Nephron (organoid): ENCODE results near the gene P2RX5.

Experiments
- H3K27ac Mint-ChIP-seq, 3 experiments: 2 replicates each; pipeline ENCODE4 v1.8.0; 2020; ENCODE audit warnings: mixed read lengths in 3 of 3, mild to moderate bottlenecking in 2 of 3, moderate library complexity in 1 of 3
- H3K27me3 Mint-ChIP-seq: 2 replicates; pipeline ENCODE4 v1.8.0; 2021; ENCODE audit warnings: low read depth, mild to moderate bottlenecking, moderate library complexity, mixed read lengths
- H3K36me3 Mint-ChIP-seq: 2 replicates; pipeline ENCODE4 v1.8.0; 2020; ENCODE audit warnings: low read depth, mixed read lengths
- H3K4me1 Mint-ChIP-seq: 2 replicates; pipeline ENCODE4 v1.8.0; 2020; ENCODE audit warnings: mixed read lengths
- H3K4me3 Mint-ChIP-seq, 3 experiments: 2 replicates each; pipeline ENCODE4 v1.8.0; 2020; ENCODE audit warnings: mild to moderate bottlenecking in 3 of 3, mixed read lengths in 3 of 3, moderate library complexity in 2 of 3
- H3K9me3 Mint-ChIP-seq: 2 replicates; pipeline ENCODE4 v1.8.0; 2020; ENCODE audit warnings: mixed read lengths
- CTCF ChIP-seq, 3 experiments: fragments of 200-600 bp; sonication (generic); IDR thresholded peaks; one replicate each; pipeline ENCODE4 v1.5.0; 2021; ENCODE audit warnings: antibody characterized with exemption in 3 of 3; ENCODE audit not compliant: unreplicated experiment in 3 of 3

The P2RX5 gene

DNA sequence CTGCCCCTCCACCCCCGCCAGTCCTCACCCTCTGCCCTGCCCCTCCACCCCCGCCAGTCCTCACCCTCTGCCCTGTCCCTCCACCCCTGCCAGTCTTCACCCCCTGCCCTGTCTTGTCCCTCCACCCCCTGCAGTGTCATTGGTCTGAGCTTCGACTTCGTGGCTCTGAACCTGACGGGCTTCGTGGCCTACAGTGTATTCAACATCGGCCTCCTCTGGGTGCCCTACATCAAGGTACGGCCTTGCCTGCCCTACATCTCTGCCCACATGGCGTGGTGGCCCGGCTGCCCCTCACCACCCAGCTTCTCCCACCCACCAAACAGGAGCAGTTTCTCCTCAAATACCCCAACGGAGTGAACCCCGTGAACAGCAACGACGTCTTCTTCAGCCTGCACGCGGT is 39.6 kb downstream of the P2RX5 start:
- Mint-ChIP-seq H3K4me1 (peaks cover 5% of the 10 kb centered on the region), H3K4me3 (no peak overlapping the region), H3K27ac (no peak overlapping the region), H3K36me3 (peaks cover 4% of the 10 kb centered on the region), H3K27me3 (no peaks in the 10 kb centered on the region), H3K9me3 (no peaks in the 10 kb centered on the region)
- TF ChIP-seq CTCF (IDR thresholded peaks at IDR 0.05; ENCODE audit: unreplicated experiment in 3 of 3): no peak

- Mint-ChIP-seq H3K27ac (no peak overlapping the region), H3K9me3 (no peaks in the 10 kb centered on the region), H3K4me3 (no peak overlapping the region), H3K4me1 (no peaks in the 10 kb centered on the region), H3K36me3 (no peaks in the 10 kb centered on the region), H3K27me3 (no peaks in the 10 kb centered on the region)
- no peak for TF ChIP-seq CTCF (IDR thresholded peaks at IDR 0.05; ENCODE audit: unreplicated experiment in 3 of 3)
Observed at GRCh38 chr17:3655766-3656165, 40.2 kb downstream of the P2RX5 start.

DNA sequence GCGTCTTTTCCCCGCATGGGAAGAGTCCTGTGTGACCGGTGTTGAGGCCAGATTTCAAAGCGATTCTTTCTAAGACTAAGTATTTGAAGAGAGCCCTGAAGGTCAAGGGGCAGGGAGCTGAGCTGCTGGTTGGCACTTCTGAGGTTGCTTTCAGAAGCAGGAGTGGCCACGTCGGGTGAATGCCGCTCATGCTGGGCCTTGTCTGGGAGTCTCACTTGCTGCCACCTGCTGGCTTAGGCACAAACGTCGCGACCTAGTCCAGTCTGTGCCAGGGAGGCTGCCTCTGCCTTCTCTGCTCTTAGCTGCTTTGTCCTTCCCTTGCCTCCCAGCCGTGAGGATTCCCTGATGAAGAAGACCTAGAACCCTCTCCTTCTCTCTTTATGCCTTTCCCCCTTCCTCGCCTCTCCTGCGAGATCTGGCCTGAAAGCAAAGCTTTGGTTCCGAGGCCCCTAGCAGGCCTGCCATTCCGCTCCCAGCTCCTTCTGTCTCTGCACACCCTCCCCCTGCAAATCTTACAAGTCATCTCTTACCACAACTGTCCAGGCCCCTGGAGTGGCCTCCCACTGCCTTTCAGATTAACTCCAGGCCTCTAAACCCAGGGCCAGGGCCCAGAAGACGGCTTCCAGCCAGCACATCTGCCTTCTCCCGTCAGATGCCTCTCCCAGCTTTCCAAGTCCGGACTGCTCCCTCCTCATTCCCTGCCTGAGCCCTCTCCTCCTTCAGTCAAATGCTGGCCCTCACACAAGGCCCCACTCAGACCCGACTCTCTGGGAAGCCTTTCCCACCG is 48.0 kb downstream of the P2RX5 start:
- no peaks in the 10 kb centered on the region for H3K9me3 Mint-ChIP-seq
- H3K4me1 Mint-ChIP-seq: peaks cover 7% of the 10 kb centered on the region
- peak overlapping the region in 2 of 3 experiments; percentile 10 to 66 for H3K27ac Mint-ChIP-seq
- peaks cover 9% of the 10 kb centered on the region for H3K36me3 Mint-ChIP-seq
- no peak overlapping the region for H3K4me3 Mint-ChIP-seq
- peak; percentile 49 to 53 (median 51) for TF ChIP-seq CTCF (IDR thresholded peaks at IDR 0.05; ENCODE audit: unreplicated experiment in 3 of 3)
- H3K27me3 Mint-ChIP-seq: no peaks in the 10 kb centered on the region

- Mint-ChIP-seq H3K4me1 (peaks cover 7% of the 10 kb centered on the region), H3K27me3 (no peaks in the 10 kb centered on the region), H3K36me3 (peaks cover 9% of the 10 kb centered on the region), H3K27ac (no peak overlapping the region), H3K4me3 (no peak overlapping the region), H3K9me3 (no peaks in the 10 kb centered on the region)
- no peak for TF ChIP-seq CTCF (IDR thresholded peaks at IDR 0.05; ENCODE audit: unreplicated experiment in 3 of 3)
Observed at GRCh38 chr17:3647251-3647650, 48.7 kb downstream of the P2RX5 start.

GRCh38 chr17:3645310-3645709 is 50.6 kb downstream of the P2RX5 start:
- no peak overlapping the region for H3K4me3 Mint-ChIP-seq
- H3K9me3 Mint-ChIP-seq: no peaks in the 10 kb centered on the region
- peaks cover 8% of the 10 kb centered on the region for H3K4me1 Mint-ChIP-seq
- H3K36me3 Mint-ChIP-seq: peaks cover 14% of the 10 kb centered on the region
- no peaks in the 10 kb centered on the region for H3K27me3 Mint-ChIP-seq
- H3K27ac Mint-ChIP-seq: no peak overlapping the region
- TF ChIP-seq CTCF (IDR thresholded peaks at IDR 0.05; ENCODE audit: unreplicated experiment in 3 of 3): no peak

DNA sequence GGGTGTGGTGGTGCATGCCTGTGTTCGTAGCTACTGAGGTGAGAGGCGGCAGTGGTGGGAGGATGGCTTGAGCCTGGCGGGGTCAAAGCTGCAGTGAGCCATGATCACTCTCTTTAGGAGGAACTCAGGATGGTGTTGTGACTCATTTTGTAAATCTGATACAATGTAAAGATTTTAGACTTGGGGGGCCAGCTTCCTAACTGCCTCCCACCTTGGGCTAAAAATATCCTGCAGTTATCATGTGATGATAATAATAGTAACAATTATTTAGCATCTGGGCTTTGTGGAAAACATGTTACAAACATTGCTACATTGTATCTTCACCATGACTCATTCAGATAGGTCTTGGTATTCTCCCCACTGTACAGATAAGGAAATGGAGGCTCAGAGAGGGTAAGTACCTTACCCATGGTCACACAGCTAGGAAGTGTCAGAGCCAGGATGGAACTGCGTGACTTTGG is 52.0 kb downstream of the P2RX5 start:
- Mint-ChIP-seq H3K9me3 (no peaks in the 10 kb centered on the region), H3K36me3 (peaks cover 8% of the 10 kb centered on the region), H3K27ac (no peak overlapping the region), H3K4me1 (peaks cover 15% of the 10 kb centered on the region), H3K4me3 (no peak overlapping the region), H3K27me3 (no peaks in the 10 kb centered on the region)
- no peak for TF ChIP-seq CTCF (IDR thresholded peaks at IDR 0.05; ENCODE audit: unreplicated experiment in 3 of 3)
